OCI-LY1 (cell line): ENCODE data around the gene PPARD.

Source experiments
- EZH2 ChIP-seq: fragments of 200-600 bp; sonication (generic), shearing (Covaris generic); IDR thresholded peaks from 2 replicates; pipeline ENCODE4 v1.8.0; 2017; ENCODE audit warnings: borderline replicate concordance, mixed run types, mild to moderate bottlenecking, antibody characterized with exemption, low read length, moderate library complexity, mixed read lengths
- TF ChIP-seq, protein P1 (sequence below): fragments of 200-600 bp; sonication (generic), shearing (Covaris generic); IDR thresholded peaks from 2 replicates; pipeline ENCODE4 v1.5.1; 2017; ENCODE audit warnings: mild to moderate bottlenecking, antibody characterized with exemption, low read length, moderate library complexity, mixed read lengths

DNA sequence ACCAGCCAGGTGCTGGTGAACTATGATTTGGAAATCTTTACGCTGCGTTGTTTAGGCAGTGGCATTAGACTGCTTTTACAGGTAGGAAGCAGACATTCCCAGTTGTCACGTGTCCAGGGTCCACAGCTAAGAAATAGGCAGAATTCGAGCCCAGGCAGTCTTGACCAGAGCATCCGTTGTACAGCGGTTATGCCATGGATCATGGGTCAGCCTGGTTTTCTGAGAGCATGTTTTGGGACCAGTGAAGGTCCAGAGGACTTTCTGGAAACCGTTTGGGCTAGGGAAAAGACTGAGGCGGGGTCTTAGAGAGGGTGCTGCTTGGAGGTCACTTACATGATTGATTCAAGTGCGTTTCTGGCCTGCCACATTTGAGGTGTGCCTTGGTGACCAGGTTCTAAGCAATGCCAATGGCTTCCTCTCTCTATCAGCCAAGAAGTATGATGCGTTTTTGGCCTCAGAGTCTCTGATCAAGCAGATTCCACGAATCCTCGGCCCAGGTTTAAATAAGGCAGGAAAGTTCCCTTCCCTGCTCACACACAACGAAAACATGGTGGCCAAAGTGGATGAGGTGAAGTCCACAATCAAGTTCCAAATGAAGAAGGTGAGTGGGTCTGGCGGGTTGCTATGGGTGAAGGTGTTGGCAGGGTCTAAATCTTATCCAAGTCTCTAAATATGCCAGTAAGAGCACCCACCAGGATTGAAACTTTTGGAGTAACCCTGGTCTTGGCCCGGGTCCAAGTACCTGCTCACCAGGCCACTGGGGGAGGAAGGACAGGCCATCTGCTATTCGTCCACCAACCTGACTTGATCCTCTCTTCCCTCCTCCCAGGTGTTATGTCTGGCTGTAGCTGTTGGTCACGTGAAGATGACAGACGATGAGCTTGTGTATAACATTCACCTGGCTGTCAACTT is 127.6 kb downstream of the PPARD start:
- TF ChIP-seq, protein P1, sequence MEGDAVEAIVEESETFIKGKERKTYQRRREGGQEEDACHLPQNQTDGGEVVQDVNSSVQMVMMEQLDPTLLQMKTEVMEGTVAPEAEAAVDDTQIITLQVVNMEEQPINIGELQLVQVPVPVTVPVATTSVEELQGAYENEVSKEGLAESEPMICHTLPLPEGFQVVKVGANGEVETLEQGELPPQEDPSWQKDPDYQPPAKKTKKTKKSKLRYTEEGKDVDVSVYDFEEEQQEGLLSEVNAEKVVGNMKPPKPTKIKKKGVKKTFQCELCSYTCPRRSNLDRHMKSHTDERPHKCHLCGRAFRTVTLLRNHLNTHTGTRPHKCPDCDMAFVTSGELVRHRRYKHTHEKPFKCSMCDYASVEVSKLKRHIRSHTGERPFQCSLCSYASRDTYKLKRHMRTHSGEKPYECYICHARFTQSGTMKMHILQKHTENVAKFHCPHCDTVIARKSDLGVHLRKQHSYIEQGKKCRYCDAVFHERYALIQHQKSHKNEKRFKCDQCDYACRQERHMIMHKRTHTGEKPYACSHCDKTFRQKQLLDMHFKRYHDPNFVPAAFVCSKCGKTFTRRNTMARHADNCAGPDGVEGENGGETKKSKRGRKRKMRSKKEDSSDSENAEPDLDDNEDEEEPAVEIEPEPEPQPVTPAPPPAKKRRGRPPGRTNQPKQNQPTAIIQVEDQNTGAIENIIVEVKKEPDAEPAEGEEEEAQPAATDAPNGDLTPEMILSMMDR, result no peak
- no peak for TF ChIP-seq EZH2
